Hepatocyte (in vitro differentiated cells): Measurements from ENCODE around the gene ITM2C. TPM values are rescaled to one million over a fixed set of nuclear protein-coding genes. Genes with fewer than 3 reads are reported as not detected.

Experiments used
- DNase-seq: peaks from one replicate; pipeline ENCODE4 v3.0.0-alpha.2; 2016; ENCODE audit warnings: low spot score
- H2AFZ ChIP-seq: fragments of 200-600 bp; sonication (generic); 2 replicates; pipeline ENCODE4 v1.6.0; 2016; ENCODE audit warnings: antibody characterized with exemption, mild to moderate bottlenecking
- H3K27ac ChIP-seq: fragments of 200-600 bp; sonication (generic); 2 replicates; pipeline ENCODE4 v1.5.1; 2016; ENCODE audit warnings: mild to moderate bottlenecking
- H3K27me3 ChIP-seq: fragments of 200-600 bp; sonication (generic); 2 replicates; pipeline ENCODE4 v1.6.1; 2016
- H3K36me3 ChIP-seq: fragments of 200-600 bp; sonication (generic); replicated peaks from 2 replicates; pipeline ENCODE4 v1.5.1; 2016; ENCODE audit warnings: low read depth; ENCODE audit not compliant: insufficient read depth
- H3K4me1 ChIP-seq: fragments of 200-600 bp; sonication (generic); 2 replicates; pipeline ENCODE4 v1.5.1; 2016; ENCODE audit warnings: mild to moderate bottlenecking, moderate library complexity; ENCODE audit not compliant: insufficient read depth
- H3K4me2 ChIP-seq: fragments of 200-600 bp; sonication (generic); 2 replicates; pipeline ENCODE4 v1.6.0; 2016
- H3K4me3 ChIP-seq: fragments of 200-600 bp; sonication (generic); 2 replicates; pipeline ENCODE4 v1.5.1; 2016; ENCODE audit warnings: mild to moderate bottlenecking
- H3K79me2 ChIP-seq: fragments of 200-600 bp; sonication (generic); 2 replicates; pipeline ENCODE4 v1.6.0; 2017; ENCODE audit warnings: mild to moderate bottlenecking
- H3K9me2 ChIP-seq: fragments of 200-600 bp; sonication (generic); replicated peaks from 2 replicates; pipeline ENCODE4 v1.6.0; 2017; ENCODE audit warnings: mild to moderate bottlenecking; ENCODE audit not compliant: insufficient read depth
- H3K9me3 ChIP-seq: fragments of 200-600 bp; sonication (generic); 2 replicates; pipeline ENCODE4 v1.5.1; 2016; ENCODE audit warnings: low read depth, mild to moderate bottlenecking
- H4K20me1 ChIP-seq: fragments of 200-600 bp; sonication (generic); 2 replicates; pipeline ENCODE4 v1.6.0; 2016; ENCODE audit warnings: mild to moderate bottlenecking; ENCODE audit not compliant: insufficient read depth, poor library complexity, severe bottlenecking
- CTCF ChIP-seq: fragments of 200-600 bp; sonication (generic); IDR thresholded peaks from 2 replicates; pipeline ENCODE4 v1.5.1; 2016; ENCODE audit warnings: antibody characterized with exemption, mild to moderate bottlenecking; ENCODE audit not compliant: poor library complexity
- EZH2 ChIP-seq: fragments of 200-600 bp; sonication (generic); IDR thresholded peaks from 2 replicates; pipeline ENCODE4 v1.6.1; 2016; ENCODE audit warnings: antibody characterized with exemption, mild to moderate bottlenecking, borderline replicate concordance
- EZH2phosphoT487 ChIP-seq: fragments of 200-600 bp; sonication (generic); IDR thresholded peaks from one replicate; pipeline ENCODE4 v1.6.1; 2018; ENCODE audit warnings: antibody characterized with exemption, mild to moderate bottlenecking, low read depth, moderate library complexity; ENCODE audit not compliant: unreplicated experiment, severe bottlenecking
- WGBS: methylation state at CpG from one replicate; pipeline ENCODE4 v1.1.6; 2016; ENCODE audit warnings: low lambda C conversion rate; ENCODE audit errors: missing lambda C conversion rate; 5-methylcytosine and 5-hydroxymethylcytosine counted together
- polyA plus RNA-seq: library from polyadenylated mRNA; unstranded; fragments of >200 nt; fragmentation: Nextera tagmentation; extraction: Ambion mirVana; gene quantifications from 2 replicates; pipeline ENCODE4 v1.2.1, GENCODE V29; 2016
- total RNA-seq: library from RNA; depleted of rRNA; stranded (reverse); fragments of >200 nt; gene quantifications from 2 replicates; pipeline ENCODE4 v1.2.3, GENCODE V29; 2014

The ITM2C gene
- total and polyA plus RNA-seq, 2 experiments from 2014 or later, result 485 to 537 TPM

DNA sequence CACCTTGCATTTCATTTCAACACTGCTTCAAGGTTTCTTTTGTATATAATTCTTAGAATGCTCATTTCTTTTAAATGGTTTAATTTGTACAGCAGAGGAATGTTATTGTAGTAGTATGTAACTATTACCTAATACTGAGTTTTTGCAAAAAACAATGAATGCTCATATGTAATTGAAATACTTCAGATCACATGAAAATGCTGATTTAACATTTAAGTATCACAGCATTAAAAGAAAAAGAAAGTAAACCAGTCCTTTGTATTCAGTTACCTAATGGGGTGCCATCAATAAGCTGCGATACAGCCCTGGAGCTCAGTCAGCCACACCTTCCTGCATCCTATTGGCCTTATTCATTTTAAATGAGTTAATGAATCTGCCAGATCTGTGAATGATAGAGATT lies 45.3 kb upstream of the ITM2C start:
- Histone ChIP-seq H2AFZ (no peak overlapping the region), H4K20me1 (no peaks in the 10 kb centered on the region), H3K4me2 (no peak overlapping the region), H3K9me2 (no peaks in the 10 kb centered on the region), H3K27ac (no peak overlapping the region), H3K9me3 (no peaks in the 10 kb centered on the region), H3K27me3 (no peaks in the 10 kb centered on the region), H3K4me3 (no peak overlapping the region), H3K79me2 (no peaks in the 10 kb centered on the region), H3K4me1 (no peaks in the 10 kb centered on the region), H3K36me3 (peaks cover 3% of the 10 kb centered on the region)
- 97% methylated on average over 1 of the region's 1 CpG for WGBS
- TF ChIP-seq EZH2phosphoT487 (no peak), CTCF (no peak), EZH2 (no peak)
- DNase-seq, result no peak

DNA sequence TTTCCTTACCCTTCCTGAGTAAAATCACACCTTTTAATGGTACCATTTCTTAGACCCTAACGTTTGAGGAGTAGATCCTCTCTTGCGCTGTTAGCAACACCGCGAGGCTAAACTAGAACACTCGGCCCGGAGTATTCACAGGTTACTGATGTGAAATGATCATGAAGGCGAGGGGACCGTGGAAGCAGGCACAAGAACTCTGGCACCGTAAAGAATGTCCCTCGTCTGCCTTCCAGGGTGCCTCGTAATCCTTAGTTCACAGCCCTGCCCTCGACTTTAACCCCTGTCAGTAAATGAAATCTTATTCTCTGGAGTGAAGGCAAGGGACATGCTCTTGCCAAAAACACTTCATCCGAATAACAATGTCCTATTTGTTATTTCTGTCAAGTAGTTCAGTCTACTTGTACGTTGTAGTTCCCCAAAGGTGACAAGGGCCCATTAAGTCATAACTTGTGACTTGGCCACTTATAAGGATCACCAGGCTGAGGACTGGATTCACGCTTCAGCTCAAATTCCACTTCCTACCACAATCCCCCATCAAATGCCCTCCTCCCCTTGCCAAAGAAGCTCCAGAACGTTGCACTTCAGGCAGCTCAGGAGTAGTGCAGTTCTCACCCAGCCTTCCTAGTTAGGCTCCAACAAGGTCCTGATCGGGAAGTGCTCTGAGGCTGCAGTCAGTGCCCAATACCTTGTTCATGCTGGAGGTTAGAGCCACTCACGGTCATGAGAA lies 43.3 kb upstream of the ITM2C start:
- TF ChIP-seq EZH2 (no peak), EZH2phosphoT487 (no peak), CTCF (no peak)
- no peak overlapping the region for H3K4me2 ChIP-seq
- H3K9me3 ChIP-seq, result no peaks in the 10 kb centered on the region
- no peak overlapping the region for H2AFZ ChIP-seq
- no peaks in the 10 kb centered on the region for H3K9me2 ChIP-seq
- no peaks in the 10 kb centered on the region for H3K27me3 ChIP-seq
- no peak overlapping the region for H3K4me3 ChIP-seq
- DNase-seq, result no peak
- no peaks in the 10 kb centered on the region for H4K20me1 ChIP-seq
- peaks cover 3% of the 10 kb centered on the region for H3K36me3 ChIP-seq
- no peaks in the 10 kb centered on the region for H3K79me2 ChIP-seq
- H3K27ac ChIP-seq, result no peak overlapping the region
- H3K4me1 ChIP-seq, result no peaks in the 10 kb centered on the region
- 82% methylated on average over 18 of the region's 18 CpGs for WGBS

DNA sequence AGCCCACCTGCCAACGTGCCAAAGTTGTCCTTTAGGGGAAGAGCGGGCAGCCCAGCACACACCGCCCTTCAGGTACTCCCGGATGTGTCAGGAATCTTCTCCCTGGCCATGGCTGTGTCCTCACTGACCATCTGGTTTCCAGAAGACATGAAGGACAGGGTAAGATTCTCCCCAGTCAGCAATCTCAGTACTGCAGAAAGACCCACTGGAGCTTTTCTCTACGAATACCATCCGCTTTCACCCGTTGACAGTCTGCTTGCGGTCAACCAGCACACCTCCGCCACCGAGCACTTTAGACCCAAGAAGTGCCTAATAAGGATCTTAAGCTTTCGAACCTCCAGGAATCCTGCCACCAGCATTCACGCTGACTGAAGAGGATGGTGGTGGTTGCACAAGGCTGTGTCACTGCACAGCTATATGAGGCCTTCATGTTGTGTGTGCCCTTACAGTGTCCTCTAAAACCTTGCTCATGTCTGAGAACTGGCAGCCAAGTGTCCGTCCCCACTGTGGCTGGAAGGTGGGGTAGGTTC lies 42.7 kb upstream of the ITM2C start:
- H3K4me1 ChIP-seq, result no peaks in the 10 kb centered on the region
- H3K9me3 ChIP-seq, result no peaks in the 10 kb centered on the region
- no peaks in the 10 kb centered on the region for H3K79me2 ChIP-seq
- H2AFZ ChIP-seq, result no peak overlapping the region
- TF ChIP-seq EZH2phosphoT487 (no peak), EZH2 (no peak), CTCF (no peak)
- no peak for DNase-seq
- WGBS, result 96% methylated on average over 13 of the region's 13 CpGs
- H3K27ac ChIP-seq, result no peak overlapping the region
- no peak overlapping the region for H3K4me3 ChIP-seq
- no peaks in the 10 kb centered on the region for H3K9me2 ChIP-seq
- no peaks in the 10 kb centered on the region for H4K20me1 ChIP-seq
- H3K27me3 ChIP-seq, result no peaks in the 10 kb centered on the region
- peaks cover 3% of the 10 kb centered on the region for H3K36me3 ChIP-seq
- no peak overlapping the region for H3K4me2 ChIP-seq
